GM19452 (cell line): ENCODE data around the gene EXD1.

Experiments
- ATAC-seq: cut with Tn5 transposase; IDR thresholded peaks from one replicate; pipeline ENCODE4 v1.9.1; 2021; ENCODE audit not compliant: unreplicated experiment

EXD1 gene

DNA sequence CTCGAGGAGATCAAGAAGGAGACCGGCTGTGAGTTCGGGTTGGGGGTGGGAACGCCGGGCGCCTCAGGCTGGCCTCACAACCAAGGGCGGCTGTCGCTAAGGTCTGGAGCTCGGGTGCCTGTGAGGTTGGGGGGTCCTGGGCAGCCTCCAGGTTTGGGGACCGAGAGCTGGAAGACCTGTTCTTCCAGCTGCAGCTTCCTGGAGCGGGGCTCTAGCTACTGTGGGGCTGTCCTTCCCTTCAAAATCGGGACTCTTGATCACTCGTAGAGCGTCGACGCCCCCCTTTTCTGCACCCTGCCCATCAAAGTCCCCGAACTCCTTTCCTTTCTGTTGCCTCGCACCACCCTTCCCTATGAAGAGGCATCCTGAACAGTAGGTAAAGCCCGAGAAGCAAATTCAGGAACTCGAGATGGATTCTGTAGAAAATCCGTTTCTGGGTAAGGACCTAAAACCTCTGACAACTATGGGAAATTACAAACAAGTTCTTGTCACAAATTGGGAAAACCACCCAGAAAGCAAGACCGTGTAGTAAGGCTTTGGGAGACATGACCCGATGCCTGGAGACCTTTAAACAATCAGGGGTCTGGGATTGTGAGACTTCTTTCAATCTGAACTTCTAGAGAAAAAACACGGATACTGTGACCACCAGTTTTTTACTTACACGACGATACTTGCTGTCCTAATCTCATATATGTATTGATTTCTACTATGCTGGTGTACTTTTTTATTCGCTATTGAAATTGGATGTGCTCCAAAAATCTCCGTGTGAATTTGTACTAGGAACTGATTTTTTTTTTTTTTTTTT is 1.1 kb upstream of the EXD1 start:
- ATAC-seq = peak; percentile 44

DNA sequence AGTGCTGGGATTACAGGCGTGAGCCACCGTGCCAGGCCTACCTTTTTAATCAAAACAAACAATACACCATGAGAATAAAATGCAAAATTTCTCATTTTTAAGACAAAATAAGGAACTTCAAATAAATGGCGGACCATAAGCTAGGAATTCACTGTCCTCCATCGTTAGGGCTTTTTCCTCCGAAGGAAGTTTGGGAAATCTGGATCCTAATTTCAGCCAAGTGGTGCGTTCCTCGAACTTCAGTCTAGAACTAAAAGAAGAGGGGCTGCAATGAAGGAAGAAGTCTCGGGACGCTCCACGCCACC is 260 bp downstream of the EXD1 start:
- ATAC-seq = no peak

DNA sequence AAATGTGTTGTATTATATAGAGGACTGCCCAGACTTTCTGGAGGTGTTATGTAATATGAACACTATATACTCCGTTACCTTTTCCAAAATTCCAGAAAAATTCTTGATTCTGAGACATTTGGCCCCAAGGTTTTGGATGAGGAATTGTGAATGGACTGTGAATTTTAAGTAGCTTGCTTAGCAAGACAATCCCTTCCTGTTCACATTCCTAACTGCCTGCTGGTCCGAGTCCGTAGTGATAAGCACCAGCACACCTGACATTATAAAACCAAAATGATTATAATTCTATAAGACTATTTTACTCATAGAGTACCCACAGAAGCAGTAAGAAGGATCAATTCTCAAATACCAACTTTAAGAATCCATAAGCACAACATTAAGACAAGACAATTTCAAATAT is 11.2 kb downstream of the EXD1 start:
- ATAC-seq = no peak

DNA sequence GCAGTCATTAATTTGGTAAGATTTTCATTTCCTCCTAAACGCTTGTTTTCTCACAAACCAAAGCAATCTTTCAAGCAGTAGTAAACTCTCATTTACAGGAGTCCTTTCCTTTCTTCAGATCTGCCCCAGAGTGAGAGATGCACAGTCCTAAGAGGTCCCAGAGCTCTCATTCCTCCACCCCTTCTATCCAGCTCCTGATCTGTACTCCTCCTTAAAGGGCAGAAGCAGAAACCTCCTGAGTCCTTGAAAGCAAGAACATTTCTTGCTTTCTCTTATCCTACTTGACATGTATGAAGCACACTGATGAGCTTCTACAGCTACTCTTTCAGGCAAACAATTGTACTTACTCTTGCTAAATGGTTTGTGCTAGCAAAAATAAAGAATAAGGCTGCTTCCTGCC is 11.7 kb downstream of the EXD1 start:
- no peak for ATAC-seq

DNA sequence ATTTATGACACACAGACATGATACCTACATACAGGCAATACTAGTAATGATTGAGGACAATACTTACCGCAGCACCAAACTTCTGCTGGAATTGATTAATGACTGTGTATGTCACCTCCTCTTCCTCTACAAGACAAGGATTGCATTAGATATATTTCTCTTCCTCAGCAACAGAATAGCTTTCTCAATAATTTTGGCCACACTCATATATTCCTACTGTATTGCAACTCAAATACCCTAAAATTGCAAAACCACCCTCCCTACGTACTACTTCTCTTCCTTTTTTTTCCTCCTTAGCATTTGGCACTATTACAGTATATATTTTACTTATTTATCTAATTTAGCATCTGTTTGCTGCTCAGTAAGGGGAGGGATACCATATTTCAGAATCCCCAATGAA is 14.8 kb downstream of the EXD1 start:
- no peak for ATAC-seq

DNA sequence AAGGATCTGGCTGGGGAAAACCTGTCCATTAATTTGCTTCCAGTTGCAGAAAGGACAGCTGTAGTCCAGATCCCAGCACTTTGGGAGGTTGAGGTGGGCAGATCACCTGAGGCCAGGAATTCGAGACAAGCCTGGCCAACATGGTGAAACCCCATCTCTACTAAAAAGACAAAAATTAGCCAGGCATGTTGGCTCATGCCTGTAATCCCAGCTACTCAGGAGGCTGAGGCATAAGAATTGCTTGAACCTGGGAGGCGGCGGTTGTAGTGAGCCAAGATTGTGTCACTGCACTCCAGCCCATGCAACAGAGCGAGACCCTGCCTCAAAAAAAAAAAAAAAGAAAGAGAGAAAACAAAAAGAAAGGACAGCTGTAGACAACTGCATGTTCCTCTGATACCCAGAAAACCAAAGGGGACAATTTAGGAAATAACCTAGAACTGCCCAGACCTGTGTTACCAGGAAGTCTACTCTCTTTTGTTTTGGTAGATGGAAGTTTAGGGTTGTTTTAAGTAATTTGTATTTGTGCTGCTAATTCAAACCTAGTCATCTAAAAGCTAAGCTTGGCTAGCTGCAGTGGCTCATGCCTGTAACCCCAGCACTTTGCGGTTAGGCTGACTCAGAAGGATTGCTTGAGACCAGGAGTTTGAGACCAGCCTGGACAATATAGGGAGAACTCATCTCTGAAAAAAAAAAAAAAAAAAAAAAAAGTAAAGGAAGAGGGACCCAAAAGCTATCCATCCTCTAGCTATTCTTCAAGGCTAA is 22.7 kb downstream of the EXD1 start:
- ATAC-seq = no peak

DNA sequence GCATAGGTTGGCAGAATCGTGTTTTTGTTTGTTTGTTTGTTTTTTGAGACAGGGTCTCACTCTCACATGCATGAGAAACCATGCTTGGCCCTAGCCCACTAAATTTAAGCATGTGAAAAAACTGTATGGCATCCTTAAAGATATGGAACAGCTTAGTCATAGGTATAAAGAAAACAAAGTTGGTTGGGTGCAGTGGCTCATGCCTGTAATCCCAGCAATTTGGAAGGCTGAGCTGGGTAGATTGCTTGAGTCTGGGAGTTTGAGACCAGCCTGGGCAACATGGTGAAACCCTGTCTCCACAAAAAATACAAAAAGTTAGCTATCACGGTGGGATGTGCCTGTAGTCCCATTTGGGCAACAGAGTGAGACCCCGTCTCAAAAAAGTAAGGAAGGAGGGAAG is 25.2 kb downstream of the EXD1 start:
- ATAC-seq = no peak

DNA sequence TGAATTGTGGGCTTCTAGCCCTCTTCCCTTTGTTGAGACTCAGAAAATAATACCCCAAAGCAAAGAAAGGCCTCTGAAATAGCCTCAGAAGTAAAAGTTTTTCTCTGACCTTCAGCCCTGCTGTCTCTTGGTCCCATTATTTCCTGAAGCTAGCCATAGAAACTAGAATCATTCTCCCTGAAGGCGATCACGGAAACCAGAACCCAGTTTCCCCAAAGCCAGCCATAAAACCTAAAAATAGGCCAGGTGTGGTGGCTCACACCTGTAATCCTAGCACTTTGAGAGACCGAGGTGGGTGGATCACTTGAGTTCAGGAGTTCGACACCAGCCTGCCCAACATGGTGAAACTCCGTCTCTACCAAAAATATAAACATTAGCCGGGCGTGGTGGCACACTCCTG is 27.2 kb downstream of the EXD1 start:
- ATAC-seq = no peak

DNA sequence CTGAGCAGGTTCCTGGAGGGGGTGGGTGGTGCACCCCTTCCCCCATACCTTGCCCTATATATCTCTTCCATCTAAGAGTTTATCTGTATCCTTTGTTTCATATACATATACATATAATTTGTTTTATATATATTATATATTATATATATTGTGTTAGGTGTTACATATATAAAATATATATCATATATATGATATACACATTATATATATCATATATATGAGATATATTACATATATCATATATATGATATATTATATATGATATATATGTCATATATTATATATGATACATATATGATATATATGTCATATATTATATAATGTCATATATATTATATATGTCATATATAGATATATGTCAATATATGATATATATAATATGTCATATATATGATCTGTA is 31.1 kb downstream of the EXD1 start:
- no peak for ATAC-seq

DNA sequence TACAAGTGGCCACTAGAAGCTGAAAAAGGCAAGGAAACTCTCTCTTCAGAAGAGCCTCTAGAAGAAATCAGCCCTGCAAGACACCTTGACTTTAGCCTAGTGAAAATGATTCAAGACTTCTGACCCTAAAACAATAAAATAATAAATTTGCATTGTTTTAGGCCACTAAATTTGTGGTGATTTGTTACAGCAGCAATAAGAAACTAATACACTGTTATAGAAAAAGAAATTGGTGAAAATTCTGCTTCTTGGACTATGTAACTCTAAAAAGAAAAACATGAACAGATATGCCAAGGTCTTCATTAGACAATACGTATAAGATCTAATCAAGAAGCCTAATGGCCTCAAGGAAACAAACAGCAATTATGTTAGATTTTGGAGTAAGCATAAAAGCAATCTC is 36.1 kb downstream of the EXD1 start:
- no peak for ATAC-seq

DNA sequence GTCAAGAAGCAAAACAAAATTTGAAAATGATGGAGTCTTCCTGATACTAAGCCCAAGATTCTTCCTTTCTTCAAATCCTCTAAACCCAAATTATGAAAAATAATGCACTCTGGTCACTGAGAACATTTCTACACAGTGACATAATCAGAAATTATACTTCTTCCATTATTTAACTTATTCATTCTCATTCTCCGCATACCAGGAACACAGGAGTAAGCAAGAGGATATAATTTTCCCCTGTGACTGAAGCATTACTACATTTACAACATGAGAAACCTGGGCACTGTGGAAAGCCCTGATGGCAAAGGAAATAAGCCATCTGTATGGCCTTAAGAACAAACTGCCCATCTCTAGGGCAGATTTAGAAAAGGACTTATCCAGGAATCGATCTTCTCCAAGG is 47.0 kb downstream of the EXD1 start:
- ATAC-seq = no peak

DNA sequence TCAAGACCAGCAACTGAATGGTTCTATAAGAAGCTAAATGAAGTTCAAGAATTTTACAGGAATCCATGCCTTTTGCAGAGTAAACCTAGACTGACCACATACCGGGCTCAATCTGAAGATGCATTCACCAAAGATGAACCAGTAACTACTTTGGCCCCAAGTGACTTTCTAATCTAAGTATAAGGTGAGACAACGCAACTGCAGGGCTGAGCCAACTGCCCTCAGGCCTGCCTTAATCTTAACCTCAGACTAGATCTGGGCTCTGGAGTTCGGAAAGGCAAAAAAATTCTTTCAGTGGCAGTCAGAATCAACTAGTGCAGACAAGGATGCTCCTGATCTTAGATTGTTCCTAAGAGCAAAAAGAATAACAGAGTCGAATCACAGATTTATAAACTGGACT is 48.3 kb downstream of the EXD1 start:
- no peak for ATAC-seq

DNA sequence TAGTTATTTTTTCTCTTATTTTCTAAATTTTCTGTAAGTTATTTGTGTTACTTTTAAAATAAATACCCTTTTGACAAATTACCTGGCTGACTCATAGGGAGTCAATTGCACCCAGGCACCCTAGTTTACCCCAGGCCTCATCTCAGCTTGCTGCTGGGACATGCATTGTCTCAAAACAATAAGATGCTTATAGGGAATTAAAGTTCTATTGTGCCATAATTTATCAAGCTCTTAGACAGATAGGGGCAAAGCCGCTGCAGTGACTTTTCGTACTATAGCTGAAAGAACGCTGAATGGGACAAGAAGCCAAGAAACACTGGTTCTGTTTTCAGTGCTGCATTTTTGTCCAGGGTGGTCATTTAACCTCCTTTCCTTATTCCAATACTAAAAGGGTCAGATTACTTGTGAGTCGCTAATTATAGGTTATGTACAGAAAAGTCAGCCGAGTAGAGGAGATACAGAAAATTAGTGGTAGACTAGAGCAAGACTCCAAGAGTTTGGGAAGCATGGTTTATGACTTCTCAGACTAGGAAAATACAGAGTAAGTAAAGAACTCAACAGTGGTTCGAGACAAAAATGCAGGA is 50.3 kb downstream of the EXD1 start:
- ATAC-seq = no peak

DNA sequence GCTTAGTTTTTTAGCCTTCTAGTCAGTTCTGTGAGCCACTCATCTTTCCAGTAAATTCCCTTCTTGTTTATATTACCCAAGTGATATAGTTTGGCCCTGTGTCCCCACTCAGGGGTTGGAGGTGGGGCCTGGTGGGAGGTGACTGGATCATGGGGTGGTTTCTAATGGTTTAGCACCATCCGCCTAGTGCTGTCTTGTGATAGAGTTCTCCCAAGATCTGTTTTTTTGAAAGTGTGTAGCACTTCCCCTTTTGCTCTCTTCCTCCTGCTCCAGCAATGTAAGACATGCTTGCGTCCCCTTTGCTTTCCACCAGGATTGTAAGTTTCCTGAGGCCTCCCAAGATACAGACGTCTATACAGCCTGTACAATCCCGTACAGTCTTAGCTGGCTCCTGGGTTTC is 60.8 kb downstream of the EXD1 start:
- no peak for ATAC-seq

DNA sequence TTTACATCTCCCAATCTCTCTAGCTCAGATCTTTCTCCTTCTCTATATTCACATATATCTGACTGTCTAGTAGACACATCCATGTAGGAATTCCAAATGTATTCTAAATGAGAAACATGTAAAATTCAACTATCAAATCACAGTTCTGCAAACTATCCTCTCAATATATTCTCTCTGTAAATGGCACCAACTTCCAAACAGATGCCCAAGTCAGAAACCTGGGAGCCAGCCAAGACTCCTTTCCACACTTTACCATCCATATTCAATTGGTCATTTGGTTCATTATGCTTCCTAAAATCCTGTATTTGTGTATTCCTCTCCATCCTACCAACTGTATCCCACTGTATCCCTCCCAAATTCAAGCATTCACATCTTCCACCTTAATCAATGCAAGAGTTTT is 61.5 kb downstream of the EXD1 start:
- no peak for ATAC-seq

DNA sequence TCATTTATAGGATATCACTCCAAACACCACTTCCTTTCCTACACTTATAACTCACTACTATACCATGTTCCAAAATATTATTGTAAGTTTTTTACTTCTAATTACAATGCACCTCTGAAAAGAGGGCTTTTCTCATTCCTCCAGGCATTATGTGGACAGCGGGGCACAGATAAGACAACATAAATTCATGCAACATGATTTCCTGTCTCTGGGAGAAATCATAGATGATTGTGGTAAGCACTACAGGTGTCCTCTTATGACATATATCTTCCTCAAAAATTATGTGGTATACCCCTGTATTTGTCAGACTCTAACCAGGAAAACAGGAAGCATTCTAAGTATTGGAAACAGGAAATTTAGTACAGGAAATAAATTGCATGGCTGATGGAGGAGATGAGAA is 68.8 kb downstream of the EXD1 start:
- no peak for ATAC-seq

DNA sequence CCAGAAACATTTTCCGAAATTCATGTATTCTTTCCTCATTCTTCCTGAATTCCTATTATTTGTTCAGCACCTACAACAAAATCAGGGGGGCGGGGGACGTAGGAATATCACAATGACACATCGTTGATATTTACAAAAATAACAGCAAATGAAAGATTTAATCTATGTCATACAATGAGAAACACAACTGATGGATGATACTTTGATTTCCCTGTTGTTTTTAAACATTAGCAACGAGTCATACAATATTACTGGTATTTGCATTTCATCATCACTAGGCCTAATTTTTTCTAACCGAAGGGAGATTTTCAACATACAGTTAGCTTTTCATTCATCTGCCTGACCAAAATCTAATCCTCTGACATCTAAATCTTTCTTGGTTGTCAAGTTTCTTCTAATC is 69.2 kb downstream of the EXD1 start:
- ATAC-seq = no peak

DNA sequence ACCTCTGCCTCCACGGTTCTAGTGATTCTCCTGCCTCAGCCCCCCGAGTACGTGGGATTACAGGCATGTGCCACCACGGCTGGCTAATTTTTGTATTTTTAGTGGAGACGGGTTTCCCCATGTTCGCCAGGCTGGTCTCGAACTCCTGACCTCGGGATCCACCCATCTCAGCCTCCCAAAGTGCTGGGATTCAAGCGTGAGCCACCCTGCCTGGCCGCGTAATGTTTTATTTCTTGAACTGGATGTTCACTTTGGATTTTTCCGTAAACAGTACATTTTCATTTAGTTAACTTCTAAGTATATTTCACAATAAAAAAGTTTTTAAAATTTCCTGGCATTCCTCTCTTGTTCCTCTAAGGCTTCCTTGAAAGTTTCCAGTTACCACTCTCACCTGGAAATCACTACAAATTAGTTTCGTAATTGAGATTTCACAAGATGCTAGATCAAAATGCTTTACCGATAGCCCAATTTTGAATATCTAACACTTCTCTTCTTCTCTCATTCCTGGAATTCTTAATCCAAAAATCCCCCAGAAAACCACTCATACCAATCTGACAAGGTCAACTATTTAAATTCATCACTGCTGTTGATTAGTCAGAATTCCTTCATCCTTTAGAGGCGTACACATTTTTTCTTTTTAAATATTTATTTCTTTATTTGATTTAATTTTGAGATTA is 69.8 kb downstream of the EXD1 start:
- ATAC-seq = no peak

DNA sequence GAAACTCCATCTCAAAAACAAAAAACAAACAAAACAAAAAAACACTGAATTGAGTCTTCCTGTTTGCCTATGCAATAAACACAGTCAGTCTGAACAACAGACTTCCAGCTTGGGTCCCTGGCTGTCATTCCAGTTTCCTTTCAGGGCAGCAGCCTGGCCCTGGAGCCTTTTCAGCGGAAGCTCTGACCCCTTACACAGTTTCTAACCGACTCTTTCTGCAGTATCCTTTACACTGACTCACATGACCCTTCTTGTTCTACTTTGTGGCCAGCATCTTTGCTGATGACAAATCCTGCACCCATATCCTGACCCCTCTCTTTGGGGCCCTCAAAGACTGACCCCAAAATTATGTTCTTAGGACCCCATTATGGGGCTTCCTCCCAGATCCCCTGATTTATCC is 76.1 kb downstream of the EXD1 start:
- no peak for ATAC-seq

DNA sequence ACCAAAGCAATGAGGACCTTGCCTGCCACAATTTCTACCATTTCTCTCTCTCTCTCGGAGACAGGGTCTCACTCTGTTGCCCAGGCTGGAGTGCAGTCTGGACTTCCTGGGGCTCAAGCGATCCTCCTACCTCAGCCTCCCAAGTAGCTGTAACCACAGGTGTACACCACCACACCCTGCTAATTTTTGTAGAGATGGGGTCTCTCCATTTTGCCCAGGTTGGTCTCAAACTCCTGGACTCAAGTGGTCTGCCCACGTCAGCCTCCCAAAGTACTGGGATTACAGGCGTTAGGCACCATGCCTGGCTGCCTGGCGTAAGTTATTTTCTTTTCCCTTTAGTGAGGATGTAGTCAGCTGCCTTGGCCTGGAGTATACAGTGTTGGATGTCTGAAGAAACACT is 76.8 kb downstream of the EXD1 start:
- no peak for ATAC-seq

DNA sequence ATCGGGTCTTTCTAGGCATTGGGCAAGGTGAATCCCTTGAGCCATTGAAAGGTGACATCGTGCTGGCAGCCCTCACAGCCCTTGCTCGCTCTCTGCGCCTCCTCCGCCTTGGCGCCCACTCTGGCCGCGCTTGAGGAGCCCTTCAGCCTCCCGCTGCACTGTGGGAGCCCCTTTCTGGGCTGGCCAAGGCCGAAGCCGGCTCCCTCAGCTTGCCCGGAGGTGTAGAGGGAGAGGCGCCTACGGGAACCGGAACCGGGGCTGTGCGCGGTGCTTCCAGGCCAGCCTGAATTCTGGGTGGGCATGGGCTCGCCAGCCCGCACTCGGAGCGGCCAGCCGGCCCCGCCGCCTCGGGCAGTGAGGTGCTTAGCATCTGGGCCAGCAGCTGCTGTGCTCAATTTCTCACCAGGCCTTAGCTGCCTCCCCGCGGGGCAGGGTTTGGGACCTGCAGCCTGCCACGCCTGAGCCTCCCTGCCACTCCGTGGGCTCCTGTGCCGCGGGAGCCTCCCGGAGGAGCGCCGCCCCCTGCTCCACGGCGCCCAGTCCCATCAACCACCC is 79.0 kb downstream of the EXD1 start:
- no peak for ATAC-seq

DNA sequence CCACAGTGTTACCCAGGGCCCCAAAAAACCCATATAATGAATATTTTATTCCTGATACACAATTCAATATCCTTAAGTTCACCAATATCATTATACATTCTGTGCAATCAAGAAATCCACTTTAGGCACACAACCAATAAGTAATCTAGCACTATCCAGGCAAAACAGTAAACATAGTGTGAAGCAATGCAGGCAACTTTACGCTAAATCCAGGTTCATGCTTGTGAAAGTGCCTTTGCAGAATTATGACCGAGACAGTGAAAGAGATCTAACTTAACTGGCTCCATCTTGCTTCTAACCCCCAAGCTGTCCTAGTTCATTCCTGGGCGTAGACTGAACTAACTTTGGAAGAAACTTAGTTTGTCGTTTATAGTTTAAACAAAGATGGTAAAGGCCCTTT is 80.3 kb downstream of the EXD1 start:
- ATAC-seq = no peak
